SU-DHL-6 (cell line): ENCODE data around the gene FAS.

Source experiments
- H2AFZ ChIP-seq: fragments of 200-600 bp; sonication (generic); 2 replicates; pipeline ENCODE4 v1.6.1; 2014; ENCODE audit warnings: low read depth, mild to moderate bottlenecking, moderate library complexity, mixed read lengths, antibody characterized with exemption, low read length; ENCODE audit not compliant: severe bottlenecking
- H3F3A ChIP-seq: fragments of 200-600 bp; shearing (Covaris generic); 2 replicates; pipeline ENCODE4 v1.6.0; 2016; ENCODE audit warnings: antibody characterized with exemption, mild to moderate bottlenecking; ENCODE audit not compliant: insufficient read depth
- H3K27ac ChIP-seq: fragments of 200-600 bp; sonication (generic); 2 replicates; pipeline ENCODE4 v1.5.1; 2016; ENCODE audit warnings: low read depth, mild to moderate bottlenecking, low read length, moderate library complexity, mixed read lengths
- H3K27me3 ChIP-seq: fragments of 200-600 bp; sonication (generic), shearing (Covaris generic); 2 replicates; pipeline ENCODE4 v1.6.0; 2014; ENCODE audit warnings: mild to moderate bottlenecking, low read length
- H3K36me3 ChIP-seq: fragments of 200-600 bp; sonication (generic); 2 replicates; pipeline ENCODE4 v1.6.1; 2014; ENCODE audit warnings: mild to moderate bottlenecking, low read length, mixed read lengths
- H3K4me2 ChIP-seq: fragments of 300-600, 200-600 bp; shearing (Covaris generic), sonication (generic); 2 replicates; pipeline ENCODE4 v1.6.0; 2014; ENCODE audit warnings: low read length, low read depth, mild to moderate bottlenecking; ENCODE audit not compliant: poor library complexity, severe bottlenecking
- H3K4me3 ChIP-seq: fragments of 200-600 bp; sonication (generic); 2 replicates; pipeline ENCODE4 v1.5.1; 2014; ENCODE audit warnings: antibody characterized with exemption, low read length, mild to moderate bottlenecking, mixed read lengths; ENCODE audit not compliant: insufficient read depth, poor library complexity, severe bottlenecking
- H3K79me2 ChIP-seq: fragments of 200-600 bp; sonication (generic); 2 replicates; pipeline ENCODE4 v1.6.1; 2014; ENCODE audit warnings: mild to moderate bottlenecking, low read length, moderate library complexity; ENCODE audit not compliant: insufficient read depth
- H3K9ac ChIP-seq: fragments of 200-600 bp; sonication (generic); 2 replicates; pipeline ENCODE4 v1.7.0; 2014; ENCODE audit warnings: mild to moderate bottlenecking, low read length
- H3K9me2 ChIP-seq: fragments of 200-600 bp; sonication (generic); replicated peaks from 2 replicates; pipeline ENCODE4 v1.6.1; 2014; ENCODE audit warnings: low read length; ENCODE audit not compliant: insufficient read depth
- H3K9me3 ChIP-seq: fragments of 200-600 bp; sonication (generic); 2 replicates; pipeline ENCODE4 v1.6.1; 2014; ENCODE audit warnings: low read length, mixed read lengths; ENCODE audit not compliant: insufficient read depth
- H4K20me1 ChIP-seq: fragments of 200-600 bp; sonication (generic); 2 replicates; pipeline ENCODE4 v1.6.1; 2014; ENCODE audit warnings: low read depth, mild to moderate bottlenecking, antibody characterized with exemption, low read length, moderate library complexity, mixed read lengths
- EZH2phosphoT487 ChIP-seq: fragments of 200-600 bp; sonication (generic), shearing (Covaris generic); conservative IDR thresholded peaks from 2 replicates; pipeline ENCODE4 v1.6.1; 2018; ENCODE audit warnings: mild to moderate bottlenecking, antibody characterized with exemption, low read length, moderate library complexity, mixed read lengths
- TF ChIP-seq, protein P1 (sequence below): fragments of 200-600 bp; sonication (generic); IDR thresholded peaks from one replicate; pipeline ENCODE4 v1.5.1; 2017; ENCODE audit warnings: antibody characterized with exemption, mild to moderate bottlenecking, low read length, moderate library complexity; ENCODE audit not compliant: insufficient read depth, poor library complexity, severe bottlenecking

Gene FAS

GRCh38 chr10:89029785-89030437 is 39.3 kb downstream of the FAS start:
- Histone ChIP-seq H3K9me2 (no peaks in the 10 kb centered on the region), H3K27ac (no peak overlapping the region), H3K79me2 (no peaks in the 10 kb centered on the region), H3K36me3 (no peaks in the 10 kb centered on the region), H4K20me1 (no peaks in the 10 kb centered on the region), H3K27me3 (no peaks in the 10 kb centered on the region), H2AFZ (no peak overlapping the region), H3K9me3 (no peaks in the 10 kb centered on the region), H3K9ac (no peak overlapping the region), H3K4me2 (no peak overlapping the region), H3F3A (no peaks in the 10 kb centered on the region), H3K4me3 (no peak overlapping the region)
- no peak for TF ChIP-seq EZH2phosphoT487
- TF ChIP-seq, protein P1, sequence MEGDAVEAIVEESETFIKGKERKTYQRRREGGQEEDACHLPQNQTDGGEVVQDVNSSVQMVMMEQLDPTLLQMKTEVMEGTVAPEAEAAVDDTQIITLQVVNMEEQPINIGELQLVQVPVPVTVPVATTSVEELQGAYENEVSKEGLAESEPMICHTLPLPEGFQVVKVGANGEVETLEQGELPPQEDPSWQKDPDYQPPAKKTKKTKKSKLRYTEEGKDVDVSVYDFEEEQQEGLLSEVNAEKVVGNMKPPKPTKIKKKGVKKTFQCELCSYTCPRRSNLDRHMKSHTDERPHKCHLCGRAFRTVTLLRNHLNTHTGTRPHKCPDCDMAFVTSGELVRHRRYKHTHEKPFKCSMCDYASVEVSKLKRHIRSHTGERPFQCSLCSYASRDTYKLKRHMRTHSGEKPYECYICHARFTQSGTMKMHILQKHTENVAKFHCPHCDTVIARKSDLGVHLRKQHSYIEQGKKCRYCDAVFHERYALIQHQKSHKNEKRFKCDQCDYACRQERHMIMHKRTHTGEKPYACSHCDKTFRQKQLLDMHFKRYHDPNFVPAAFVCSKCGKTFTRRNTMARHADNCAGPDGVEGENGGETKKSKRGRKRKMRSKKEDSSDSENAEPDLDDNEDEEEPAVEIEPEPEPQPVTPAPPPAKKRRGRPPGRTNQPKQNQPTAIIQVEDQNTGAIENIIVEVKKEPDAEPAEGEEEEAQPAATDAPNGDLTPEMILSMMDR, result peak; percentile 76

DNA sequence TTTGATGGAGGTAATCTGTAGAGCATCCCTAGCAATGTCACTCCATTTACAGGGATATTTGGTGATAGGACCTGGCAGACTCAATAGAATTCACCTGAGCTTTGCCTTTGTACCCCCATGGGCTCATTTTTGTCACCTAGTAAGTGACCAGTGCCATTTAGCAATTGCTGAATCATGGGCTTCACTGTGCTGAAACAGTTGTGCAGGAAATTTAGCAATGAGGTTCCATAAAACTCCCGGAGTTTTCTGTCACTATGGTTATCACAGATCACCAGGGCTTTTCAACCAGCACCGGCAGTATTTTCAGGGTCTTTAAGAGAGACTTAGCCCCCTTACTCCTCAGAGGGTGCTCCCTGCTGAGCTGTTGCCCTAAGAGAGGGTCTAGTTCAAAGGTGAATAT is 40.2 kb downstream of the FAS start:
- Histone ChIP-seq H3K9me2 (no peaks in the 10 kb centered on the region), H3K27ac (no peak overlapping the region), H3K9ac (no peak overlapping the region), H3K36me3 (no peaks in the 10 kb centered on the region), H3K4me2 (no peak overlapping the region), H3K27me3 (no peaks in the 10 kb centered on the region), H4K20me1 (no peaks in the 10 kb centered on the region), H3F3A (no peaks in the 10 kb centered on the region), H3K9me3 (no peaks in the 10 kb centered on the region), H2AFZ (no peak overlapping the region), H3K79me2 (no peaks in the 10 kb centered on the region), H3K4me3 (no peak overlapping the region)
- no peak for TF ChIP-seq EZH2phosphoT487
- TF ChIP-seq, protein P1, result no peak

DNA sequence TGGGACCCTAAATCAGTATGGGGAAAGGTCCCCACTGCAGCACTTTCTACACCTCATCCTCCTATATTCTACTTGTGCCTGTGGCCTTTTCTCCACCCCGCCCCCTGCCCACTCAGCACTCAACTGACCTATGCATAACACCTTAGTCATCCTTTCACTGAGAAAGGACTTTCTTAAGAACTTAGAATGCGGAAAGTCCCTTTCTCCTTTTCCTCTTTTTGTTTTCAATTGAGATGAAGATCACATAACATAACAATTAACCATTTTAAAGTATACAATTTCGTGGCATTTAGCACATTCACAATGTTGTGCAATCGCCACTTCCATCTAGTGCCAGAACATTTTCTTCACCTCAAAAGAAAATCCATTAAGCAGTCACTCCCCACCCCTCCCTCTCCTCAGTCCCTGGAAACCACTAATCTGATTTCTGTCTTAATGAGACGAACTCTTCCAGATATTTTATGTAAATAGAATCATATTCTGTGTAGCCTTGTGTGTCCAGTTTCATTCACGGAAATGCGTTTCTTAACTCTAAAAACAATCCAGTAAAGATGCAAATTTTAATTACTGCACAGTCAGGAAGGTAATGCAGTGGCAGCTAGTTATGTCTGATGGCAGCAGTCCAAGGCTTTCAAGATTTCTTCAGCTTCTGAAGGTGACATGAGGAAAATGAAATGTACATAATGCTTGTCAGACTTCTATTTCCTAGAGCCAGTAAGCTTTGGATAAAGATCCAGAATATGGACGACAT is 41.7 kb downstream of the FAS start:
- no peaks in the 10 kb centered on the region for H3K9me2 ChIP-seq
- H3F3A ChIP-seq, result no peaks in the 10 kb centered on the region
- H2AFZ ChIP-seq, result no peak overlapping the region
- no peak overlapping the region for H3K4me2 ChIP-seq
- H3K9ac ChIP-seq, result no peak overlapping the region
- H3K79me2 ChIP-seq, result no peaks in the 10 kb centered on the region
- no peaks in the 10 kb centered on the region for H3K9me3 ChIP-seq
- no peak overlapping the region for H3K4me3 ChIP-seq
- H3K36me3 ChIP-seq, result no peaks in the 10 kb centered on the region
- no peaks in the 10 kb centered on the region for H3K27me3 ChIP-seq
- no peaks in the 10 kb centered on the region for H4K20me1 ChIP-seq
- no peak for TF ChIP-seq EZH2phosphoT487
- TF ChIP-seq, protein P1, result no peak
- H3K27ac ChIP-seq, result no peak overlapping the region
